ENCODE results near the gene LY6G6F.

- TF ChIP-seq CTCF (IDR thresholded peaks at IDR 0.05; ENCODE audit: low read length) (no peak), EZH2 (IDR thresholded peaks at IDR 0.05; ENCODE audit: borderline replicate concordance, low read length) (no peak)
Measured at GRCh38 chr6:31666337-31666965, 40.2 kb upstream of the LY6G6F start.

Data from OCI-LY1 (cell line).